SHP77 treated with DMSO at 0.1 percent for 48 hours (cell line): Measurements from ENCODE around the gene OPCML.

ENCODE experiments used
- DNase-seq: peaks from one replicate; lab custom pipeline; 2025; lab: John Stamatoyannopoulos, UW

Gene OPCML

GRCh38 chr11:132892876-132893275 is 639.4 kb downstream of the OPCML start:
- DNase-seq: no peak

GRCh38 chr11:132888226-132888625 is 644.1 kb downstream of the OPCML start:
- no peak for DNase-seq

- no peak for DNase-seq
These were observed 646.0 kb downstream of the OPCML start for GRCh38 chr11:132886335-132886734.

GRCh38 chr11:132883241-132883640 is 649.1 kb downstream of the OPCML start:
- no peak for DNase-seq

GRCh38 chr11:132881622-132882021 is 650.7 kb downstream of the OPCML start:
- DNase-seq: no peak

- DNase-seq: no peak
These were observed 654.2 kb downstream of the OPCML start for GRCh38 chr11:132878111-132878510.

- no peak for DNase-seq
These were observed 655.6 kb downstream of the OPCML start for GRCh38 chr11:132876705-132877104.

- no peak for DNase-seq
These were observed 656.1 kb downstream of the OPCML start for GRCh38 chr11:132876239-132876638.

GRCh38 chr11:132874638-132875037 is 657.7 kb downstream of the OPCML start:
- DNase-seq: no peak

GRCh38 chr11:132873841-132874240 is 658.5 kb downstream of the OPCML start:
- no peak for DNase-seq

GRCh38 chr11:132872211-132872610 is 660.1 kb downstream of the OPCML start:
- DNase-seq: no peak

- DNase-seq: no peak
These were observed 665.3 kb downstream of the OPCML start for GRCh38 chr11:132866783-132867545.

GRCh38 chr11:132865623-132866022 is 666.7 kb downstream of the OPCML start:
- DNase-seq: no peak

- no peak for DNase-seq
These were observed 667.3 kb downstream of the OPCML start for GRCh38 chr11:132864811-132865576.

GRCh38 chr11:132862933-132863332 is 669.4 kb downstream of the OPCML start:
- no peak for DNase-seq

- no peak for DNase-seq
These were observed 670.2 kb downstream of the OPCML start for GRCh38 chr11:132862137-132862536.

- no peak for DNase-seq
These were observed 673.0 kb downstream of the OPCML start for GRCh38 chr11:132859306-132859705.

GRCh38 chr11:132858223-132858622 is 674.1 kb downstream of the OPCML start:
- DNase-seq: no peak

- no peak for DNase-seq
These were observed 676.3 kb downstream of the OPCML start for GRCh38 chr11:132856032-132856431.

- DNase-seq: no peak
These were observed 676.8 kb downstream of the OPCML start for GRCh38 chr11:132855516-132855915.

GRCh38 chr11:132853886-132854285 is 678.4 kb downstream of the OPCML start:
- DNase-seq: no peak

- DNase-seq: no peak
These were observed 679.9 kb downstream of the OPCML start for GRCh38 chr11:132852361-132852760.

- no peak for DNase-seq
These were observed 681.1 kb downstream of the OPCML start for GRCh38 chr11:132851247-132851646.
